ENCODE results near the gene FUT3. TPM values are rescaled to one million over a fixed set of nuclear protein-coding genes. Genes with fewer than 3 reads are reported as not detected.
A peak's percentile ranks its signal among the peaks of the same experiment; 100 is the strongest.

The FUT3 gene
- total and polyA plus RNA-seq, 2 of the 4 experiments (the other 2 are of a cell fraction), result not detected

DNA sequence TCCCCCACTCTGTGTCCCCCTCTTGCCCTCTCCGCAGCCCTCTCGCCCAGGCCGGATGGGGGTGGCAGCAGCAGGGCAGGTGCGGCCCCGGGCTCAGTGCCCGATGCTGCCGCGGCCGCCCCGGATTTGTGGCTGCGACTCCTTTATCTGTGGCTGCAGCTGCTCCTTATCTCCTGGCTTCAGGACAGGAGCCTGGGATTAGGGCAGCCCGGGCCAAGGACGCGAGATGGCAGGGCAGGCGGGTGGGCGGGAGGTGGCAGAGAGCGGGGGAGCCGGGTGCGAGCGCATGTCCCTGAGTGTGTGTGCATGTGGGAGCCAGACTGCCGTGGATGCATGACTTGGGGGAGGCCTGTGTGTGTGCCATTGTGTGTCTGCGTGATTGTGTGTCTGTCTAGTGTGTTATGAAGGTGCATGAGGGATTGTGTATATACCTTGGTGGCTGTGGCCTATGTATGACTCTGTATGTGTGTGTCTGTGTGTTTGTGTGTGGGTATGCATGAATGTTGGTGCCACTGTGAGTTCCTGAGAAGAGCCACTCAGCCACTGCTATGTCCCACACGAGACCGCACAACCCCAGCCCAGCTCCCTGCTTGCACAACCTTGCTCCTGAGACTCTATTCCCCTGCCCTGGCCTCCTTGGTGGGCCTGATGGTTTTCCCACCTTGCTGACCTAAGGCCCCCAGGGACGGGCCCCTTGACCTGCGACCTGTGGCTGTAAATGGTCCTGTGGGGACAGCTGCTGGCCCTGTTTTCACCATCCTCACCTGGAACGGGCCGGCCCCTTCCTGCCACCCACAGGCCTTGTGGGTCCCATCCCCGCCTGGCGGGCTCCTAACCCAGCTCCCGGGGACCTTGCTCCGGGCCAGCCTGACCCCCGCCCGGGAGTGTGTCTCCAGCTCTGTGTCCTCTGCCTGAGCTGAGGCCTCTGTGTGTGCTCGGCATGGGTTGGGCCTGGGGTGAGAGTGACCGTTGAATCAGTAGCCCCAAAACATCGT lies 51.7 kb downstream of the FUT3 start:
- no peak overlapping the region for H2AK9ac ChIP-seq (replicated peaks; ENCODE audit: low read depth, low read length, poor library complexity)

More for the DNA sequence above, 51.7 kb downstream of the FUT3 start:
- dilution Hi-C loops (cut with HindIII; ENCODE audit: low sequenced_read_pairs, unreplicated experiment), result no loop called here
- TF ChIP-seq CEBPB (IDR thresholded peaks at IDR 0.05; ENCODE audit: low read depth, low read length), result no peak
- H3K4me2 ChIP-seq (ENCODE audit: low read depth, low read length), result no peak overlapping the region
- H3K18ac ChIP-seq (ENCODE audit: low read depth, low read length), result no peak overlapping the region
- peak overlapping the region; percentile 51 for H2AFZ ChIP-seq (replicated peaks; ENCODE audit: low read length, poor library complexity)
- no peak overlapping the region for H2BK15ac ChIP-seq (ENCODE audit: low read depth, low read length)
- H2AK5ac ChIP-seq (ENCODE audit: low read depth, low read length), result 0 out of 2 replicates have a peak overlapping the region, but pooled peaks have one; percentile 4
- peaks cover 25% of the 10 kb centered on the region for H3K27me3 ChIP-seq (ENCODE audit: control insufficient read depth, insufficient read depth, low read length)
- no peak overlapping the region for H3K27ac ChIP-seq (ENCODE audit: insufficient read depth, low read length)
- H3K14ac ChIP-seq (replicated peaks; ENCODE audit: low read depth, low read length), result no peak overlapping the region
- no peak overlapping the region for H2BK120ac ChIP-seq (ENCODE audit: low read depth, low read length)
- H3K4me1 ChIP-seq (ENCODE audit: control insufficient read depth, insufficient read depth, low read length), result peaks cover 3% of the 10 kb centered on the region; the same call in 1 of the 2 replicates
- no peak overlapping the region for H4K8ac ChIP-seq (ENCODE audit: low read depth in 2 of 2, low read length in 2 of 2)
- BruUV-seq (replicated peaks), result no TSS peak
- H3K9ac ChIP-seq (ENCODE audit: low read depth, low read length), result no peak overlapping the region
- WGBS, 2 experiments (ENCODE audit: extremely low coverage in 2 of 2, insufficient read length in 1 of 2), result 40% methylated on average over 18 of the region's 37 CpGs; no CpG with 5 or more reads in 1 of the 2 experiments
- POLR2A ChIA-PET (ENCODE audit: unreplicated experiment), result no interaction called here
- in situ Hi-C loops (cut with MboI; ENCODE audit: low sequenced_read_pairs), result loop anchor here (5.0 to 10.0 kb wide), 2 partner anchors 93 to 225 kb away; no protein-coding TSS in a partner anchor
- no peaks in the 10 kb centered on the region for H4K20me1 ChIP-seq (ENCODE audit: insufficient read depth, low read length)
- no peak for ATAC-seq (ENCODE audit: low read depth)
- no peaks in the 10 kb centered on the region for H3K79me1 ChIP-seq (ENCODE audit: low read depth in 1 of 2, low read length in 2 of 2)
- H3K9me3 ChIP-seq (ENCODE audit: control insufficient read depth, insufficient read depth, low read length), result no peaks in the 10 kb centered on the region
- no peak overlapping the region for H3K4ac ChIP-seq (ENCODE audit: low read depth, low read length)
- H3K36me3 ChIP-seq (ENCODE audit: control insufficient read depth, insufficient read depth, low read length), result no peaks in the 10 kb centered on the region
- H4K91ac ChIP-seq (ENCODE audit: insufficient read depth, low read depth, low read length), result no peak overlapping the region
- no peak overlapping the region for H2BK5ac ChIP-seq (ENCODE audit: low read depth, low read length, poor library complexity, severe bottlenecking)
- no peaks in the 10 kb centered on the region for H3K9me1 ChIP-seq (ENCODE audit: insufficient read depth, low read length)
- H3K23ac ChIP-seq (ENCODE audit: low read depth, low read length), result no peak overlapping the region
- CTCF ChIA-PET, result no interaction called here
- no peak for DNase-seq
- H4K5ac ChIP-seq (ENCODE audit: low read depth, low read length), result no peak overlapping the region
- H2BK20ac ChIP-seq (ENCODE audit: low read depth, low read length), result no peak overlapping the region
- no peak overlapping the region for H3K4me3 ChIP-seq (ENCODE audit: insufficient read depth, low read depth, low read length)
- H3K56ac ChIP-seq (ENCODE audit: extremely low read depth, insufficient read depth, low read length), result no peak overlapping the region
- intact Hi-C loops (cut with micrococcal nuclease), result loop anchor here (5.0 to 10.0 kb wide), 3 partner anchors 165 to 655 kb away; partner anchors contain the start of gene SLC25A23
